DMS53 treated with DMSO at 0.1 percent for 48 hours (cell line): ENCODE results near the gene FGL2.
"Not testable (repeated sequence)": the region's sequence is repeated elsewhere in the genome, so short reads cannot be mapped to it uniquely, and the experiment has no call there.

Experiments
- DNase-seq: peaks from one replicate; lab custom pipeline; 2025; ENCODE audit not compliant: unreplicated experiment; lab: John Stamatoyannopoulos, UW

Gene FGL2

DNA sequence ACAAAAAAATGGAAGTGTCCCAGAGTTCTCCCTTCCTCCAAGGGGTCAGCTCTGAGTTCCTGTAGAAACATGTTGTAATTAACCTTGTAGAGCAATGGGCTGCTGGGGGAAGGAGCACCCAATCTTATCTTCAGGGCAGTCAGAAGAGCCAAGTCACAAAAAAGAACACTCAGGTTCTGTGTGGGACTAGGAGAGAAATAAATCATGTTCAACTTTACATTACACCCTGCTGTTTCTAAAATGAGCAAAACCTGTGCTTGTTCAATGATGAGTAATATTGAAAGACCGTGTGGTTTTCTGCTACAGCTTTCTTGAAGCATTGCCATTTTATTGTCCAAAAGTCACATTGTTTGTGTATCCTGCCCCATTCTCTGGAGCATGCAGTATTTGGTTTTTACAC, 42.6 kb downstream of the FGL2 start:
- DNase-seq = not testable (repeated sequence)

DNA sequence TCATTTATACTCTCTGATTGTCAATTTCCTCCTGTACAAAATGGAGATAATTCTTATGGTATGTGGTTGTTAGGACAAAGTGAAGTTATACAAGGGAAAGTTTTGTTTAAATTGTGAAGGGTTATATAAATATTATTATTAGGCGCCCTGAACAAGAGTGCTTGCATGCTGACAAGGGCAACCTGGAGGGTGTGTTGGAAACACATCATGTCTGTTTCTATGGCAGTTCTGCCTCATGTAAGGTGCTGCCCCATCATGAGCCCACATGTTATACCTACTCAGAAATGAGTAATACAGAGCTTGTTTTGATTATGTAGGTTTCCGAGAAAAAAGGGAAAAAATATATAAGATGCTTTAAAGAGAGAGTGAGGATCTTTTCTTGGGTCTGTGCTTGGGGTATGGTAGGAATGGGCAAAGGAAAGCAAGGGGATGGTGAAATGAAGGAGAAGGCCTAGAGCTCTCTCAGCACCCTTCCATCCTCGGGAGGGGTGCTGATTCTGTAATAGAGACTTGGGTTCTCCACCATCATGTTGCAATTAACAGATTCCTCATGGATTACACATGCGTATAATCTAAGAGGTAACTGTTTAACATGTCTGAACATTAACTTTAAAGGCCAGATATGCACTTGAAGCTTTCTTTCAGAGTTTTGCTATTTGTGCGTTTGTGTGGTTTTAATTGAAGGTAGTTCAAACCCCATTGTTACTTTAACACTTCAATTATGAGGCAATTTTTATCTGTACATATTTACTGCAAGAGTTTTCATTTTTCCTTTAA, 43.8 kb downstream of the FGL2 start:
- DNase-seq = not testable (repeated sequence)

DNA sequence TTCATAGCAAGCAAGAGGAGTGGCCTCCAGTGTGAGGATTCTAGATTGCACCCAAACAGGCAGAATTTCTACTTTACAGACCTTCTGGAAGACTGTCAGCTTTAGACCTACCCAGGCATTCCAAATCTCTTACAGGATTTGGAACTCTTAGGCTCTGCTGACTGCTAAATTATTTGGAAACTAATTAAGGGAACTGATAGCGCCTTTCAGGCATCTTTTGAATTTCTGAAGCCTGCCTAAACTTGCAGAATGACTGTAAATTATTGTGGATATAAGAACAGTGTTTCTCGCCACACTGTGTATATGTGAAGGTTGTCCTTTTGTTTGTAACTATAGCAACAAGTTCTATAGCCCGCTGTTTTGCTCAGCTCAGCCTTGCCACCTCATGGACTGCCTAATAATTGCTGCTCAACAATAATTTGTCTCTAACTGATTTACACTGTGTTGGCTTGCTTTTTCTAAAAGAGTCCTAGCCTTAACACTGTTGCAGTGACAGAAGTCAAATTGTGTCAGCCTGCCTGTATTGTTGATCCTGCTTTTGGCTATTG, 44.6 kb downstream of the FGL2 start:
- DNase-seq = not testable (repeated sequence)

DNA sequence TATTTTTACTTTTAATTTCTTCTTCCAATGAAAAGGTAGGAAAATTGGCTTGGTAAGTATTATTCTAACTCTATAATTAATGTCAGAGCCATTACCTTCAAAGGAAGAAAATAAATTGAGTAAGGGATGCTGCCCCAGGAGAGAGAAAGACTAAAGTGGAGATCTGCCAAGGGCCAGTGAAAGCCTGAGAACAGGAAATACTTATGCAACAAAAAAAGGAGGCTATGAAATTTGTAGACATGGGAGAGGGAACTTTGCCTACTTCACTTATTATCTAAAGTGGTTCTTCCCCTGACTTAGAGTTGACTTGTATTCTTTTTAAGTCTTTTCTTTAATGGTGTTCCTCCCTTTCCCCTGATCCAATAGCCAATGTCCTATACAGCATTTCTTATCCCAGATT, 47.4 kb downstream of the FGL2 start:
- DNase-seq = not testable (repeated sequence)
